Neural cell (in vitro differentiated cells): ENCODE measurements around the gene MSMB.

ENCODE experiments used
- CTCF ChIP-seq: fragments of 450-650 bp; IDR thresholded peaks from 2 replicates; pipeline ENCODE4 v1.5.1; 2014; ENCODE audit warnings: antibody characterized with exemption, mild to moderate bottlenecking, moderate library complexity; ENCODE audit not compliant: poor library complexity, severe bottlenecking
- EZH2 ChIP-seq: fragments of 200-600, 300-800 bp; shearing (Covaris generic), sonication (generic); IDR thresholded peaks from 2 replicates; pipeline ENCODE4 v1.6.1; 2014; ENCODE audit warnings: antibody characterized with exemption, low read length, borderline replicate concordance, mild to moderate bottlenecking; ENCODE audit not compliant: insufficient read depth, poor library complexity, severe bottlenecking
- MXI1 ChIP-seq: fragments of 450-650 bp; conservative IDR thresholded peaks from 2 replicates; pipeline ENCODE4 v1.6.1; 2014; ENCODE audit warnings: antibody characterized with exemption, mild to moderate bottlenecking; ENCODE audit not compliant: poor library complexity, severe bottlenecking
- POLR2AphosphoS5 ChIP-seq: IDR thresholded peaks from 2 replicates; pipeline ENCODE4 v1.6.1; 2012
- REST ChIP-seq: IDR thresholded peaks from 2 replicates; pipeline ENCODE4 v1.6.1; 2012; ENCODE audit warnings: borderline replicate concordance
- SMC3 ChIP-seq: fragments of 450-650 bp; conservative IDR thresholded peaks from 2 replicates; pipeline ENCODE4 v1.6.1; 2014; ENCODE audit warnings: antibody characterized with exemption, mild to moderate bottlenecking, moderate library complexity; ENCODE audit not compliant: poor library complexity
- TAF1 ChIP-seq: IDR thresholded peaks from 2 replicates; pipeline ENCODE4 v1.6.1; 2012; ENCODE audit warnings: low read depth

- TF ChIP-seq EZH2 (no peak), MXI1 (no peak), CTCF (no peak), REST (no peak), SMC3 (no peak), POLR2AphosphoS5 (no peak), TAF1 (no peak)
Measured at GRCh38 chr10:46006219-46006618, 39.9 kb downstream of the MSMB start.
